Measurements from ENCODE around the gene SETSIP.

SETSIP gene

GRCh38 chr1:92043621-92044020 lies 31.6 kb downstream of the SETSIP start:
- Histone ChIP-seq H3K27ac (ENCODE audit: extremely low read depth, low read depth, low read length) (no peak overlapping the region), H3K36me3 (ENCODE audit: control insufficient read depth in 2 of 2, insufficient read depth in 1 of 2, low read length in 2 of 2) (no peaks in the 10 kb centered on the region), H3K4me3 (ENCODE audit: low read depth, low read length) (no peak overlapping the region), H3K4me1 (ENCODE audit: control insufficient read depth, insufficient read depth, low read length) (no peaks in the 10 kb centered on the region), H3K9me3 (ENCODE audit: control insufficient read depth, insufficient read depth, low read depth, low read length) (no peaks in the 10 kb centered on the region)
- TF ChIP-seq ZBTB44 (tag by site-specific recombination; IDR thresholded peaks at IDR 0.05) (no peak), ZFP41 (tag by site-specific recombination; IDR thresholded peaks at IDR 0.05; ENCODE audit: borderline replicate concordance) (no peak), ZNF580 (tag by site-specific recombination; IDR thresholded peaks at IDR 0.05) (no peak), GFI1B (tag by site-specific recombination; IDR thresholded peaks at IDR 0.05) (no peak), ZNF555 (tag by site-specific recombination; conservative IDR thresholded peaks at IDR 0.05) (no peak), SCRT1 (tag by site-specific recombination; IDR thresholded peaks at IDR 0.05; ENCODE audit: borderline replicate concordance) (no peak), ZNF768 (tag by site-specific recombination; IDR thresholded peaks at IDR 0.05) (no peak), ZNF560 (tag by site-specific recombination; IDR thresholded peaks at IDR 0.05; ENCODE audit: borderline replicate concordance) (no peak), ZNF791 (tag by site-specific recombination; IDR thresholded peaks at IDR 0.05) (no peak), ZNF324 (tag by site-specific recombination; IDR thresholded peaks at IDR 0.05) (no peak), ZNF624 (tag by site-specific recombination; IDR thresholded peaks at IDR 0.05) (no peak), ZNF837 (tag by site-specific recombination; IDR thresholded peaks at IDR 0.05) (no peak), ZNF157 (tag by site-specific recombination; IDR thresholded peaks at IDR 0.05) (no peak), AEBP2 (tag by site-specific recombination; IDR thresholded peaks at IDR 0.05; ENCODE audit: borderline replicate concordance) (no peak), ZNF433 (tag by site-specific recombination; IDR thresholded peaks at IDR 0.05; ENCODE audit: low read depth) (no peak)
- ChIA-PET POLR2A (no interaction called here), CTCF (no interaction called here)

GRCh38 chr1:92040971-92041370 lies 34.2 kb downstream of the SETSIP start:
- CTCF ChIA-PET = interaction anchor here (0.6 kb wide), 1 partner anchor 53 kb away, joined by 3 read pairs; no protein-coding TSS in a partner anchor
- POLR2A ChIA-PET = no interaction called here
- TF ChIP-seq ZNF660 (tag by site-specific recombination; IDR thresholded peaks at IDR 0.05) (no peak), ZNF140 (tag by site-specific recombination; IDR thresholded peaks at IDR 0.05) (no peak), SP7 (tag by site-specific recombination; IDR thresholded peaks at IDR 0.05) (no peak), ZSCAN30 (tag by site-specific recombination; IDR thresholded peaks at IDR 0.05) (no peak), ZNF398 (tag by site-specific recombination; IDR thresholded peaks at IDR 0.05) (no peak), ZNF548 (tag by site-specific recombination; IDR thresholded peaks at IDR 0.05) (no peak)
- TF ChIP-seq, protein P1, sequence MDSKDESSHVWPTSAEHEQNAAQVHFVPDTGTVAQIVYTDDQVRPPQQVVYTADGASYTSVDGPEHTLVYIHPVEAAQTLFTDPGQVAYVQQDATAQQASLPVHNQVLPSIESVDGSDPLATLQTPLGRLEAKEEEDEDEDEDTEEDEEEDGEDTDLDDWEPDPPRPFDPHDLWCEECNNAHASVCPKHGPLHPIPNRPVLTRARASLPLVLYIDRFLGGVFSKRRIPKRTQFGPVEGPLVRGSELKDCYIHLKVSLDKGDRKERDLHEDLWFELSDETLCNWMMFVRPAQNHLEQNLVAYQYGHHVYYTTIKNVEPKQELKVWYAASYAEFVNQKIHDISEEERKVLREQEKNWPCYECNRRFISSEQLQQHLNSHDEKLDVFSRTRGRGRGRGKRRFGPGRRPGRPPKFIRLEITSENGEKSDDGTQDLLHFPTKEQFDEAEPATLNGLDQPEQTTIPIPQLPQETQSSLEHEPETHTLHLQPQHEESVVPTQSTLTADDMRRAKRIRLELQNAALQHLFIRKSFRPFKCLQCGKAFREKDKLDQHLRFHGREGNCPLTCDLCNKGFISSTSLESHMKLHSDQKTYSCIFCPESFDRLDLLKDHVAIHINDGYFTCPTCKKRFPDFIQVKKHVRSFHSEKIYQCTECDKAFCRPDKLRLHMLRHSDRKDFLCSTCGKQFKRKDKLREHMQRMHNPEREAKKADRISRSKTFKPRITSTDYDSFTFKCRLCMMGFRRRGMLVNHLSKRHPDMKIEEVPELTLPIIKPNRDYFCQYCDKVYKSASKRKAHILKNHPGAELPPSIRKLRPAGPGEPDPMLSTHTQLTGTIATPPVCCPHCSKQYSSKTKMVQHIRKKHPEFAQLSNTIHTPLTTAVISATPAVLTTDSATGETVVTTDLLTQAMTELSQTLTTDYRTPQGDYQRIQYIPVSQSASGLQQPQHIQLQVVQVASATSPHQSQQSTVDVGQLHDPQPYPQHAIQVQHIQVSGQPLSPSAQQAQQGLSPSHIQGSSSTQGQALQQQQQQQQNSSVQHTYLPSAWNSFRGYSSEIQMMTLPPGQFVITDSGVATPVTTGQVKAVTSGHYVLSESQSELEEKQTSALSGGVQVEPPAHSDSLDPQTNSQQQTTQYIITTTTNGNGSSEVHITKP (tag by site-specific recombination; IDR thresholded peaks at IDR 0.05) = no peak
- TF ChIP-seq, protein P2, sequence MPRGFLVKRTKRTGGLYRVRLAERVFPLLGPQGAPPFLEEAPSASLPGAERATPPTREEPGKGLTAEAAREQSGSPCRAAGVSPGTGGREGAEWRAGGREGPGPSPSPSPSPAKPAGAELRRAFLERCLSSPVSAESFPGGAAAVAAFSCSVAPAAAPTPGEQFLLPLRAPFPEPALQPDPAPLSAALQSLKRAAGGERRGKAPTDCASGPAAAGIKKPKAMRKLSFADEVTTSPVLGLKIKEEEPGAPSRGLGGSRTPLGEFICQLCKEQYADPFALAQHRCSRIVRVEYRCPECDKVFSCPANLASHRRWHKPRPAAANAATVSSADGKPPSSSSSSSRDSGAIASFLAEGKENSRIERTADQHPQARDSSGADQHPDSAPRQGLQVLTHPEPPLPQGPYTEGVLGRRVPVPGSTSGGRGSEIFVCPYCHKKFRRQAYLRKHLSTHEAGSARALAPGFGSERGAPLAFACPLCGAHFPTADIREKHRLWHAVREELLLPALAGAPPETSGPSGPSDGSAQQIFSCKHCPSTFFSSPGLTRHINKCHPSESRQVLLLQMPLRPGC (tag by site-specific recombination; IDR thresholded peaks at IDR 0.05) = no peak

More at GRCh38 chr1:92040971-92041370, 34.2 kb downstream of the SETSIP start:
- Histone ChIP-seq H3K27ac (ENCODE audit: extremely low read depth, low read depth, low read length) (no peak overlapping the region), H3K36me3 (ENCODE audit: control insufficient read depth in 2 of 2, insufficient read depth in 1 of 2, low read length in 2 of 2) (no peaks in the 10 kb centered on the region), H3K4me1 (ENCODE audit: control insufficient read depth, insufficient read depth, low read length) (no peaks in the 10 kb centered on the region), H3K9me3 (ENCODE audit: control insufficient read depth, insufficient read depth, low read depth, low read length) (no peaks in the 10 kb centered on the region), H3K4me3 (ENCODE audit: low read depth, low read length) (no peak overlapping the region)
